Calu3 (cell line): ENCODE data around the gene CRYBG1. TPM values are rescaled to one million over a fixed set of nuclear protein-coding genes. Genes with fewer than 3 reads are reported as not detected.
A peak's percentile ranks its signal among the peaks of the same experiment; 100 is the strongest.

ENCODE experiments used
- Bru-seq: library from RNA; stranded (reverse); fragments of 400-500 nt; gene quantifications from one replicate; lab custom pipeline; 2021; lab: Mats Ljungman, UMichigan
- BruChase-seq, 2 experiments: library from RNA; stranded (reverse); fragments of 400-500 nt; gene quantifications; one replicate each; lab custom pipeline; 2021; lab: Mats Ljungman, UMichigan
- BruUV-seq: library from RNA; stranded (reverse); fragments of 400-500 nt; replicated peaks from 2 replicates; lab custom pipeline; 2021; lab: Mats Ljungman, UMichigan
- CTCF ChIA-PET: fragments of 300-600 bp; sonication (Branson Sonifier 250); formaldehyde crosslinking; loops from one replicate; lab custom pipeline; 2022; ENCODE audit warnings: antibody characterized with exemption; lab: Charles Lee
- DNase-seq: peaks from one replicate; pipeline ENCODE4 v3.0.0; 2022
- H3K27ac Mint-ChIP-seq: one replicate; pipeline ENCODE4 v1.8.0; 2022; ENCODE audit warnings: mixed read lengths; ENCODE audit not compliant: unreplicated experiment
- H3K27me3 Mint-ChIP-seq: one replicate; pipeline ENCODE4 v1.8.0; 2022; ENCODE audit warnings: mixed read lengths; ENCODE audit not compliant: unreplicated experiment
- H3K36me3 Mint-ChIP-seq: one replicate; pipeline ENCODE4 v1.8.0; 2022; ENCODE audit warnings: mild to moderate bottlenecking, moderate library complexity, mixed read lengths; ENCODE audit not compliant: insufficient read depth, unreplicated experiment
- H3K4me1 Mint-ChIP-seq: one replicate; pipeline ENCODE4 v1.8.0; 2022; ENCODE audit warnings: mild to moderate bottlenecking, low read depth, mixed read lengths; ENCODE audit not compliant: unreplicated experiment
- H3K4me3 Mint-ChIP-seq: one replicate; pipeline ENCODE4 v1.8.0; 2022; ENCODE audit warnings: mild to moderate bottlenecking, low read depth, moderate library complexity, mixed read lengths; ENCODE audit not compliant: unreplicated experiment
- H3K9me3 Mint-ChIP-seq: one replicate; pipeline ENCODE4 v1.8.0; 2022; ENCODE audit warnings: low read depth, mixed read lengths; ENCODE audit not compliant: unreplicated experiment
- intact Hi-C: fragments of 100-400 bp; cut with micrococcal nuclease; formaldehyde crosslinking; loops from one replicate; pipeline ENCODE4 v1.10.0; 2022; ENCODE audit not compliant: unreplicated experiment
- long read RNA-seq: library from polyadenylated mRNA; stranded (forward); transcript quantifications from one replicate; pipeline ENCODE4 v2.0.0, GENCODE V29; 2022
- total RNA-seq: library from RNA; stranded (reverse); gene quantifications from 2 replicates; pipeline ENCODE4 v1.2.3, GENCODE V29; 2022
- TF ChIP-seq, protein P1 (sequence below): fragments of 200-600 bp; IDR thresholded peaks from one replicate; pipeline ENCODE4 v1.8.0; 2022; ENCODE audit warnings: antibody characterized with exemption; ENCODE audit not compliant: unreplicated experiment

The CRYBG1 gene
- total RNA-seq = 40.7 and 45.4 TPM in 2 replicates
- percentile 76 among the genes with signal in this experiment for Bru-seq, nascent RNA
- BruChase-seq, experiment 1, labeled RNA remaining after a 6-hour chase = percentile 63 among the genes with signal in this experiment
- BruChase-seq, experiment 2, labeled RNA remaining after a 2-hour chase = percentile 67 among the genes with signal in this experiment
- long read RNA-seq, full-length matches to known transcripts = 5 of 45 reads
- long read RNA-seq, partial matches to known transcripts = 15 of 45 reads
- long read RNA-seq, other reads (novel, unspliced or antisense) = 25 of 45 reads

DNA sequence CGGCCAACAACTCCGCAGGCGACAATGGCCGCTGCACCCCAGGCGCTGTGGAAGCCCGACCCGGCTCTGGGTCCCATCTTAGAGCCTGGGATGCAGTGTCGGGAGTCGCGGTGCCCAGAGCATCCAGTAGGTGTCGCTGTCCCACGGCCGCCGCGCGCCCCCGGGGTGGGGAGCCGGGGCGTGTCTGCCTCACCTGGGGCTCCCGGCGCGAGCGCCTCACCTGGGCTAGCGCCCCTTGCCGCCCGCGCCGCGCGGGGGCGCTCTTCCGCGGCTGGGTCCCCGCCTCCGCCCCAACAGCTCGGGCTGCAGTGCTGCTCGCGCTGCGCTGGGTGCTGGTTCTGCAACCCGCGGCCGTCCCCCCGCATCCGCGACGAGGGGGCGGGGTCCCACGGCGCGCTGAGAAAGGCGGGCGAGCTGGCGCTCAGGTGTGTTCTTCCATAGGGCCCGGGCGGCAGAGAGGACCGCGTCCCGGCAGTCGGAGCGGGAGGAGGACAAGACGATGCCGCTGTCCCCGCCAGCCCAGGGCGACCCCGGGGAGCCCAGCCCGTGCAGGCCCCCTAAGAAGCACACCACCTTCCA, at the start of gene CRYBG1:
CRYBG1 (plus strand) TSS at position 308 of the 579 bp plus-strand sequence; CDS start at position 500, 192 bp downstream.
- peaks cover 13% of the 10 kb centered on the region for H3K4me1 Mint-ChIP-seq
- peaks cover 20% of the 10 kb centered on the region for H3K36me3 Mint-ChIP-seq
- no peak within 1 kb of the TSS for H3K27ac Mint-ChIP-seq
- peak; percentile 96 for DNase-seq
- H3K9me3 Mint-ChIP-seq = no peaks in the 10 kb centered on the region
- intact Hi-C loops = loop anchor here (2.0 kb wide), 1 partner anchor 84 kb away; no protein-coding TSS in a partner anchor
- peak within 1 kb of the TSS; percentile 92 for H3K4me3 Mint-ChIP-seq
- no peaks in the 10 kb centered on the region for H3K27me3 Mint-ChIP-seq
- TF ChIP-seq, protein P1, sequence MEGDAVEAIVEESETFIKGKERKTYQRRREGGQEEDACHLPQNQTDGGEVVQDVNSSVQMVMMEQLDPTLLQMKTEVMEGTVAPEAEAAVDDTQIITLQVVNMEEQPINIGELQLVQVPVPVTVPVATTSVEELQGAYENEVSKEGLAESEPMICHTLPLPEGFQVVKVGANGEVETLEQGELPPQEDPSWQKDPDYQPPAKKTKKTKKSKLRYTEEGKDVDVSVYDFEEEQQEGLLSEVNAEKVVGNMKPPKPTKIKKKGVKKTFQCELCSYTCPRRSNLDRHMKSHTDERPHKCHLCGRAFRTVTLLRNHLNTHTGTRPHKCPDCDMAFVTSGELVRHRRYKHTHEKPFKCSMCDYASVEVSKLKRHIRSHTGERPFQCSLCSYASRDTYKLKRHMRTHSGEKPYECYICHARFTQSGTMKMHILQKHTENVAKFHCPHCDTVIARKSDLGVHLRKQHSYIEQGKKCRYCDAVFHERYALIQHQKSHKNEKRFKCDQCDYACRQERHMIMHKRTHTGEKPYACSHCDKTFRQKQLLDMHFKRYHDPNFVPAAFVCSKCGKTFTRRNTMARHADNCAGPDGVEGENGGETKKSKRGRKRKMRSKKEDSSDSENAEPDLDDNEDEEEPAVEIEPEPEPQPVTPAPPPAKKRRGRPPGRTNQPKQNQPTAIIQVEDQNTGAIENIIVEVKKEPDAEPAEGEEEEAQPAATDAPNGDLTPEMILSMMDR = peak; percentile 97
- CTCF ChIA-PET = interaction anchor here (0.6 to 1.9 kb wide), 9 partner anchors 8 to 667 kb away, joined by 3 to 10 read pairs (median 3); partner anchors contain the start of gene MTRES1
- no TSS peak for BruUV-seq

DNA sequence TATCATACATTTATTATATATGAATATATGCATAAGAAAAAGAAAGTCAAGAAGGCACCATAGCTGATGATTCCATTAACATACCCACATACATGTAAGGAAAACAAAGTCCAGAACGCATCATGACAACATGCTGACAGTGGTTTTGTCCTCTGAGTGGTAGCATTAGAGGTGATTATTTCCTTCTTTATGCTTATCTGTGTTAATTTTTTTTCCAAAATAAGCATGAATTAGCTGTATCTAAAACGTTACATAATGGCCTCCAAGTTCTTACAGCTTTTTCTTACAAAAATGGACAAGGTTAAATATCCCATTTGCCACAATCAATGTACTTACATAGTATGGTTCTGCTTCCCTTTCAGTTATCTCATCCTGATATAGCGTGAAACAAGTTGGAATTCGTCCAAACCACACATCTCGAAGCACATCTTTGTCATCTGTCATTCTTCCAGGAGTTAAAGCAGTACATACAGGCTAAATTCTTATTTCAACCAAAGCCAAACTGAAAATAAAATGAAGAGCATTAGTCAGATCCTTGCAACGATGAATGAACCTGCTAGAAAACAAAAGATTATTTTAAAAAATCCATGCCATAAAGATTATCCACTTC, 44.6 kb upstream of the CRYBG1 start:
- CTCF ChIA-PET = no interaction called here
- H3K27me3 Mint-ChIP-seq = no peaks in the 10 kb centered on the region
- H3K4me1 Mint-ChIP-seq = peaks cover 52% of the 10 kb centered on the region
- H3K36me3 Mint-ChIP-seq = peaks cover 15% of the 10 kb centered on the region
- DNase-seq = no peak
- no peak overlapping the region for H3K27ac Mint-ChIP-seq
- no peaks in the 10 kb centered on the region for H3K9me3 Mint-ChIP-seq
- intact Hi-C loops = no loop called here
- TF ChIP-seq, protein P1 = no peak
- no peak overlapping the region for H3K4me3 Mint-ChIP-seq
- BruUV-seq = no TSS peak

GRCh38 chr6:106316375-106316766, 44.1 kb upstream of the CRYBG1 start:
- TF ChIP-seq, protein P1 = no peak
- Mint-ChIP-seq H3K4me1 (peaks cover 51% of the 10 kb centered on the region), H3K27me3 (no peaks in the 10 kb centered on the region), H3K4me3 (no peak overlapping the region), H3K36me3 (peaks cover 15% of the 10 kb centered on the region), H3K9me3 (no peaks in the 10 kb centered on the region), H3K27ac (no peak overlapping the region)
- CTCF ChIA-PET = no interaction called here
- intact Hi-C loops = no loop called here
- no TSS peak for BruUV-seq
- DNase-seq = no peak

DNA sequence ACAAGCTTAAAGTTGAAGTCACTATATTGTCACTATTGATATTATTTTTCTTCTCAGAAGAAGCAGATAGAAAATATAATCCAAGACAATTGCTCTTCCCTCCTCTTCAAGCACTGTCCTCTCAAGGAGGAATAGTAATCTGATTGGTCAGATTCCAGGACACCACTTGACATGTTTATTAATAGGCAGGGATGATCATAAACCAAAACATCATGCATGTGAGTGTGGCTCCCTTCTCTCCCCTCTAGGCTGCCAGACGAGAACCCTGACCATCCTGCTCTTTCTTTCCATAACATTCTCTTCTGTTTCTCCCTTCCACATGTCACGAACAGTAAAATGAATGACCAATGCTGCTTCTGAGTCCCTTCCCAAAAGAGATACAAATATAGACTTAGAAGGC, 42.5 kb upstream of the CRYBG1 start:
- intact Hi-C loops = no loop called here
- H3K27me3 Mint-ChIP-seq = no peaks in the 10 kb centered on the region
- H3K4me3 Mint-ChIP-seq = no peak overlapping the region
- peaks cover 4% of the 10 kb centered on the region for H3K9me3 Mint-ChIP-seq
- CTCF ChIA-PET = interaction anchor here (0.6 kb wide), 1 partner anchor 176 kb away, joined by 4 read pairs; no protein-coding TSS in a partner anchor
- BruUV-seq = no TSS peak
- DNase-seq = no peak
- H3K36me3 Mint-ChIP-seq = peaks cover 2% of the 10 kb centered on the region
- peaks cover 46% of the 10 kb centered on the region for H3K4me1 Mint-ChIP-seq
- TF ChIP-seq, protein P1 = no peak
- no peak overlapping the region for H3K27ac Mint-ChIP-seq
